ENCODE results near the gene AHNAK. TPM values are rescaled to one million over a fixed set of nuclear protein-coding genes. Genes with fewer than 3 reads are reported as not detected.

Gene AHNAK
- polyA plus RNA-seq, 2 of the 4 experiments (the other 2 are of a cell fraction): 43.3 to 82.0 TPM

GRCh38 chr11:62399172-62399877 is 147.3 kb downstream of the AHNAK start:
- Histone ChIP-seq H3K4me1 (peaks cover 28% of the 10 kb centered on the region), H3K9me3 (no peaks in the 10 kb centered on the region), H3K4me2 (peak overlapping the region; percentile 54), H3K4me3 (no peak overlapping the region), H3K27ac (peak overlapping the region in 1 of 2 experiments; percentile 78; a peak in 3 of 6 replicates)
- TF ChIP-seq CHD4 (IDR thresholded peaks at IDR 0.05; ENCODE audit: borderline replicate concordance) (no peak), JUNB (IDR thresholded peaks at IDR 0.05) (no peak)
- ATAC-seq (no peak), FAIRE-seq (no peak), DNase-seq (ENCODE audit: low read depth in 1 of 2, low spot score in 1 of 2) (no peak)
- POLR2A ChIA-PET: interaction anchor here (1.0 kb wide), 1 partner anchor 192 kb away, joined by 3 read pairs; the partner anchor contains the start of gene TUT1
- WGBS (ENCODE audit: missing lambda C conversion rate): 71% methylated on average over 8 of the region's 10 CpGs
- CTCF ChIA-PET: interaction anchor here (1.0 to 4.6 kb wide), 9 partner anchors 9 to 161 kb away, joined by 3 to 29 read pairs (median 5); no protein-coding TSS in a partner anchor

DNA sequence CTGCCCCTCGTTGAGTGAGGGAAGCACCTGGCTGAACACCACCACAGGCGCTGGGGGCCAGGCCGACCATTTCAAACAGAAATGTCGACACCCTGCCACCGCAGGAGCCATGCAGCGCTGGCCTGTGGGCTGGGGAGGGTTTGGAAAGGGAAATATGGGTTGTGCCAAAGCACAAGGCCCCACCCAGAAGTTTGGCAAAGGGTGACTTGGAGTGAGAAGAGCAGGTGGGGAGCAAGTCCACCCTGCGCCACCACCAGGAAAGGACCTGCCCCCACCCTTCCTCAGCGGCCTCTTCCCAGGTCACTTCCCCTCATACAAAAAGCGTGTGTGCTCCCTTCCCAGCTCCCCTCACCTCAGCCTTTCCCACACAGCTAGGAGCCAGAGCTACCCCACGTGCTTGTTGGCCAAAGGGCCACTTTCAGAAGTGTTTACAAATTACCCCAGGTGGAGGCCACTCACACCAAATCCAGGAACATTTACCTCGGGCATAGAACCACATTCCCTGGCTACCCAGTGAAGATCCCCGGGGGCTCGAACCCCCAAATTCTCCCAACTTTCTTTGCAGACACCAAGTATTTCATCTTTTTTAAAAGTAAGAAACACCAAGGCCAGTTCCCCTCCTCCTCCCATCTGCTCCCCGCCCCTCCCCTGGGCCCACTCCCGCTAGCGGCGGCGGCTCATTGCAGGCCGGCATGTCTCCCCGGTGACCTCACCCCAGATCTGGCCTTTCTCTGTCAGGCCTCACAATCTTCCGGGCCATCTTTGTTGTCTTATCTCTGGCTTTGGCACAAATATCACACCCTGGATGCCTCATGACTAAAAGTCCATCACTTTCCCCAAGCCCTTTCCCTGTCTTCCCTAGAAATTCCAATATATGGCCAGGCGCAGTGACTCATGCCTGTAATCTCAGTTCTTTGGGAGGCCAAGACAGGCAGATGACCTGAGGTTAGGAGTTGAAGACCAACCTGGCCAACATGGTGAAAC is 148.3 kb downstream of the AHNAK start:
- WGBS (ENCODE audit: missing lambda C conversion rate): 58% methylated on average over 18 of the region's 22 CpGs
- TF ChIP-seq, protein P1, sequence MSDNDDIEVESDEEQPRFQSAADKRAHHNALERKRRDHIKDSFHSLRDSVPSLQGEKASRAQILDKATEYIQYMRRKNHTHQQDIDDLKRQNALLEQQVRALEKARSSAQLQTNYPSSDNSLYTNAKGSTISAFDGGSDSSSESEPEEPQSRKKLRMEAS (IDR thresholded peaks at IDR 0.05): peak; percentile 65
- TF ChIP-seq SREBF2 (IDR thresholded peaks at IDR 0.05) (no peak), RCOR1 (IDR thresholded peaks at IDR 0.05; ENCODE audit: low read depth, low read length) (no peak), MAFK (IDR thresholded peaks at IDR 0.05; ENCODE audit: partially characterized antibody) (no peak), RNF2 (IDR thresholded peaks at IDR 0.05; ENCODE audit: borderline replicate concordance, low read depth) (no peak), RARB (CRISPR knock-in tag; IDR thresholded peaks at IDR 0.05) (no peak), ESRRA (IDR thresholded peaks at IDR 0.05; ENCODE audit: borderline replicate concordance, low read length) (no peak), CTCF (IDR thresholded peaks at IDR 0.05) (no peak), GATA3 (IDR thresholded peaks at IDR 0.05; ENCODE audit: borderline replicate concordance) (peak; percentile 84; the same call in 1 of the 2 replicates), FOXS1 (CRISPR knock-in tag; IDR thresholded peaks at IDR 0.05) (no peak), ZNF302 (CRISPR knock-in tag; IDR thresholded peaks at IDR 0.05) (no peak), BHLHE40 (IDR thresholded peaks at IDR 0.05; ENCODE audit: low read depth, low read length) (no peak), KDM5A (IDR thresholded peaks at IDR 0.05) (no peak), JUN (IDR thresholded peaks at IDR 0.05) (0 out of 5 replicates have a peak, but pooled peaks of 1 of the 2 experiments have one; percentile 27), FOSL2 (IDR thresholded peaks at IDR 0.05) (no peak), FOSL2 (CRISPR knock-in tag; IDR thresholded peaks at IDR 0.05) (peak; percentile 79)
- TF ChIP-seq, protein P2, sequence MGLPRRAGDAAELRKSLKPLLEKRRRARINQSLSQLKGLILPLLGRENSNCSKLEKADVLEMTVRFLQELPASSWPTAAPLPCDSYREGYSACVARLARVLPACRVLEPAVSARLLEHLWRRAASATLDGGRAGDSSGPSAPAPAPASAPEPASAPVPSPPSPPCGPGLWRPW (IDR thresholded peaks at IDR 0.05): no peak
- ATAC-seq: peak in 1 of 2 experiments; percentile 48; a peak in 3 of 6 replicates
- no peak for FAIRE-seq
- H3K4me3 ChIP-seq: no peak overlapping the region
- peak; percentile 53 to 67 for DNase-seq (ENCODE audit: low read depth in 1 of 2, low spot score in 1 of 2)
- H3K4me1 ChIP-seq: peaks cover 33% of the 10 kb centered on the region
- peak overlapping the region; percentile 51 to 78 for H3K27ac ChIP-seq
- H3K9me3 ChIP-seq: no peaks in the 10 kb centered on the region
- peak overlapping the region; percentile 54 for H3K4me2 ChIP-seq
- ChIA-PET CTCF (interaction anchor here (1.0 to 4.6 kb wide), 7 partner anchors 8 to 162 kb away, joined by 3 to 29 read pairs (median 5); no protein-coding TSS in a partner anchor), POLR2A (interaction anchor here (0.6 to 1.0 kb wide), 2 partner anchors 193 to 267 kb away, joined by 3 read pairs; partner anchors contain the start of genes C11orf98, CSKMT and TUT1)

Measured in A549 (cell line).